Measurements from ENCODE around the gene VSX1.

VSX1 gene

DNA sequence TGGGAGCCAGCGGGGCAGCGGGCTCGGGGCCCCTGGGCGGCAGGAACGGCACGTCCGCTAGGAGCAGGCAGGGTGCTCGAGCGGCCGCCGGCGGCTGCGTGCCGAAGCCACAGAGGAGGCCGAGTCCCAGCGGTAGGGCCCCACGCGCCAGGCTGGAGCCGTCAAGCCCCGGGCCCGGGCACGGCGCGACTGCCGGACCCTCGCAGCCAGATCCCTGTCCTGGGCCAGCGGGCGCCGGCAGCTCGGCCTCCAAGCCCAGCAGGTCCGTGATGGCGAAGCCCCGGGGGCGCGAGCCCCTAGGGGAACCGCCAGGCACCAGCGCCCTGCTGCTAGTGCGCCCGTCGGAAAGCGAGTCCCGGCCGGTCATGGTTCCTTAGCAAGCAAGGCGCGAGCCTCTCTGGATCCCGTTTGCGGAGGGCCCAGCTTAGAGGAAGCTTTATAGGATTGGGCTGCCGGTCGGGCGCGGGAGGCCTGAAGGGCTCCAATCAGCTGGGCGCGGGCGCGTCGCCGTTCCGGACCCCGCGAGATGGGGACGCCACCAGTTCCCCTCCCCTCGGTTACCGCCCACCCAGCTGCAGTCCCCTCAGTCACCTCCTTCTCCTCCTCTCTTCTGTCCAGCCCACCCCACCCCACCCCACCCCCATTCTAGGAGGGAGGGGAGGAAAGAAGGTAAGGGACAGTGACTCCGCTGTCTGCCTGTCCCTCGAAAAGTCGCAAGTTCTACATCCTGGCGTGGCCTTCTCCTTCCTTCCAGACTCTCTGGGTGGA is at the start of gene VSX1:
TSS of gene VSX1 (minus strand) at position 412 of the 768 bp plus-strand sequence. CDS start at position 367, 45 bp downstream.
- DNase-seq (ENCODE audit: low read depth in 2 of 3, low spot score in 1 of 3) = no peak

- no peak for DNase-seq (ENCODE audit: low read depth in 2 of 3, low spot score in 1 of 3)
Observed at GRCh38 chr20:25129908-25130307, 48.0 kb upstream of the VSX1 start.

DNA sequence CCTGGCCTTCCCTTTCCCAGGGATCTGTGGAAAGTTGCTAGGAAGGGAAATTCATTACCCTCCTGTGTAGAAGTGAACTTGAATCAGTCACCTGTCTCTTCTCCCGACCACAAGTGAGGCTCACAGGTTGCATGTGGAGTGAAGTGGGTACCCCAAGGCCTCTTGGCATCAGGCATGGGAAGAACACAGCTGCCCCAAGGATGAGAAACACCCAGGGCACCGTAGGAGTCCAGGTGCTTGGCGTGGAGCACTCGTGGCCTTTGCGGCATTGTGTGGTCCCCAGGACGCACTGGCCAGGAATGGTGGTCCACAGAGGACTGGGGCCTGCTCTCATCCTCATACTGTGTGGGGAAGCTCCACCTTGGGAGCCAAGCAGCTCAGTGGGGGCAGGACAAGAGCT is 47.5 kb upstream of the VSX1 start:
- no peak for DNase-seq (ENCODE audit: low read depth in 2 of 3, low spot score in 1 of 3)

DNA sequence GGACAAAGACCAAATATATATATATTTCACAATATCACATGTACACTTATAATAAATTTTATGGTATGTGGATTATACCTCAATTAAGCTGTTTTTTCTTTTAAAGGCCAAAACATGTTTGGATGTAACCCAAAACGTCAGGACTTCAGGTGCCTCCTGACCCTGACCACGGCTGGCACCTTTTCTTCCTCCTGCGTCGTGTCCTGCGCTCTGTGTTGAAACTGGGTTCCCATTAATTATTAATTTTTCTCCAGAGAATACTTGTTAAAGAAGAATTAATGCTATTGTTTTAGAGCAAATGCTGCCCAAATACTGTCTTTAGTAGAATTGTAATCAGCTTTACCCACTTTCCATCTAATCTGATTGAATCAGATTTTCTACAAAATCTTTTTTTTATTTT is 46.7 kb upstream of the VSX1 start:
- DNase-seq (ENCODE audit: low read depth in 2 of 3, low spot score in 1 of 3) = no peak

DNA sequence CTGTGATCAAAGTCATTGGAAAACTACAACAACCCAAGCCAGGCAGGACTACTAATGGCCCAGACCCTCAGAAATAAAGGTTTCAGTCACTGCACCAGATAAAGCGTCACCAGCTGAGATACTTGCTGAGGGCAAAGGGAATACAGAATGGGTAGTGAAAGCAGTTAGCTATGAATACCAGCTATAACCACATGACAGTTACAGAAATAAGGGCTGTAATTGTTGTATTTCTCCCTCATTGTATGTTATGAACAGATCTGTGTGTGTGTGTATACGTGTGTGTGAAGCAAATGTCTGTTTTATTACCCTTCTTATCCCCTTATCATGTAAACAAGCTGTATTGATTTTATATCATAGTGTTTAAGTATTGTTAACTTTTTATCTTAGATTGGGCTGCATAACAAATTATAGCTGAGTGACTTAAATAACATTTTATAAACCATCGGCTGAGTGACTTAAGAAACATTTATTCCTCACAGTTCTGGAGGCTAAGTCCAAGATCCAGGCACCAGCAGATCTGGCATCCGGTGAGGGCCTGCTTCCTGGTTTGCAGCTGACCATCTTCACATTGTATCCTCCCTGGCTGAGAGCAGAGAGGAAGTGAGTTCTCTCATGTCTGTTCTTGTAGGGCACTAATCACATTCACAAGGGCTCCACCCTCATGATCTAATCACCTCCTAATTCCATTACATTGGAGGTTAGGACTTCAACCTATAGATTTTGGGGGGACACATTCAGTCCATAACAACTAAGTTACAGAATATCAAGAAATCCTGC is 46.0 kb upstream of the VSX1 start:
- no peak for DNase-seq (ENCODE audit: low read depth in 2 of 3, low spot score in 1 of 3)

- no peak for DNase-seq (ENCODE audit: low read depth in 2 of 3, low spot score in 1 of 3)
Observed at GRCh38 chr20:25126204-25127029, 44.5 kb upstream of the VSX1 start.

DNA sequence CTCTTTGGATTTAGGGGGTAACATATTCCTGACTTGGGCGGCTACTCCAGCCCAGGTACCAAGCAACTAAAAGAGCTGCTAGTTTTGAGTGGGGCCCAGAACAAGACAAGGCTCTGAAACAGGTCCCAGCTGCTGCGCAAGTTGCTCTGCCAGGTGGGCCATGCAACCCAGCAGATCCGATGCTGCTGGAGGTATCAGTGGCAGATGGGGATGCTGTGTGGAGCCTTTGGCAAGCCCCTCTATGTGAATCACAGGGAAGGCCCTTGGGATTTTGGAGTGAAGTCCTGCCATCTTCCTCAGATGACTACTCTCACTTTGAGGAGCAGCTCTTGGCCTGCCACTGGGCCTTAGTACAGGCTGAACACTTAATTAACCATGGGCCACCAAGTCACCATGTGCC is 43.7 kb upstream of the VSX1 start:
- no peak for DNase-seq (ENCODE audit: low read depth in 2 of 3, low spot score in 1 of 3)

DNA sequence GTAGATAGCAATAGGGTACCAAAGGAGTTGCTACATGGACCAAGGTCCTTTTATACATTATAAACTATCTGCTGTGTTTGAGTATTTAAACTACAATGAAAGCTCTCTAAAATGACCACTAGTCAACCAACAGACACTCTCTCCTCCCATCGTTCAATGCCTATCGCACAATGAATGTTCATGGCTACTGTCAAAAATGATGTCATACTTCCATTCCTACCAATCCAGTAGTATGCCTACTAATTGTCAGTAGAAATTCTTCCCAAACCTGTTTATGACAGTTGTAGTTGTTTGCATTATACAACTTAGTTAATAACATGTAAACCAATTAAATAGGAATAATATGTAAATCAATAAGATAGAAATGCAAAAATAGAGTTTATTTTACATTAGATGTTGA is 39.0 kb upstream of the VSX1 start:
- no peak for DNase-seq (ENCODE audit: low read depth in 2 of 3, low spot score in 1 of 3)

- no peak for DNase-seq (ENCODE audit: low read depth in 2 of 3, low spot score in 1 of 3)
Observed at GRCh38 chr20:25120457-25120856, 38.5 kb upstream of the VSX1 start.

- DNase-seq (ENCODE audit: low read depth in 2 of 3, low spot score in 1 of 3) = no peak
Observed at GRCh38 chr20:25118529-25118928, 36.6 kb upstream of the VSX1 start.

- no peak for DNase-seq (ENCODE audit: low read depth in 2 of 3, low spot score in 1 of 3)
Observed at GRCh38 chr20:25117990-25118389, 36.0 kb upstream of the VSX1 start.

- DNase-seq (ENCODE audit: low read depth in 2 of 3, low spot score in 1 of 3) = no peak
Observed at GRCh38 chr20:25116739-25117458, 35.0 kb upstream of the VSX1 start.

DNA sequence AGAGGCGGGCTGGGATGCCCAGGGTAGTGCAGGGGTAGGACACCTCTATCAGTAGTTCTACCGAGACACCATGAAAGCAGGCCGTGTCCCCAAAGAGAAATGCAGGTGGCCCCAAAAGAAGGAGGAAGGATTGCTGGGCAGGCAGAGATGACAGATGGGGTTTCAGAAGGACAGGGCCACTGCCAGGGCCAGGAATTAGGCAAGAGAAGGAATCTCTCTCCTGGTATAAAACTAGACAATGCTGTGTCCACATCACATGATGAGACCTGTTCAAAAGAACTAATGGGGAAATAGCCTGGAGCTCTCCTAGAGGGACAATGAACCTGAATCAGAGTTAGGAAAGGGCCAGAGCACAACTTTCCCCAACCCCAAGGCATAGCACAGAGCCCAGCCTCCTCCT is 21.6 kb upstream of the VSX1 start:
- DNase-seq (ENCODE audit: low read depth in 2 of 3, low spot score in 1 of 3) = no peak

GRCh38 chr20:25100914-25101313 is 19.0 kb upstream of the VSX1 start:
- no peak for DNase-seq (ENCODE audit: low read depth in 2 of 3, low spot score in 1 of 3)

DNA sequence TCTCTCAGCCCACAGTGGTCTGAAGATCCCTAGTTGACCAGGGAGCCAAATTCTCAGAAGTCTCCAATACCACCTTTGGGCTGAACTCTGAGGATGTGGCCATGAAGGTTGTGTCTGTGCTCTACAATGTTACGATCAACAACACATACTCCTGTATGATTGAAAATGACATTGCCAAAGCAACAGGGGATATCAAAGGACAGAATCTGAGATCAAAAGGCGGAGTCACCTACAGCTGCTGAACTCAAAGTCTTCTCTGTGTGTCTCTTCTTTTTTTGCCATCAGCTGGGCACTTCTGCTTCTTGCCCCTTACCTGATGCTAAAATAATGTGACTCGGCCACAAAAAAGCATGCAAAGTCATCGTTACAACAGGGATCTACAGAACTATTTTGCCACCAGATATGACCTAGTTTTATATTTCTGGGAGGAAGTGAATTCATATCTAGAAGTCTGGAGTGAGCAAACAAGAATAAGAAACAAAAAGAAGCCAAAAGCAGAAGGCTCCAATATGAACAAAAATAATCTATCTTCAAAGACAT is 17.7 kb upstream of the VSX1 start:
- no peak for DNase-seq (ENCODE audit: low read depth in 2 of 3, low spot score in 1 of 3)

DNA sequence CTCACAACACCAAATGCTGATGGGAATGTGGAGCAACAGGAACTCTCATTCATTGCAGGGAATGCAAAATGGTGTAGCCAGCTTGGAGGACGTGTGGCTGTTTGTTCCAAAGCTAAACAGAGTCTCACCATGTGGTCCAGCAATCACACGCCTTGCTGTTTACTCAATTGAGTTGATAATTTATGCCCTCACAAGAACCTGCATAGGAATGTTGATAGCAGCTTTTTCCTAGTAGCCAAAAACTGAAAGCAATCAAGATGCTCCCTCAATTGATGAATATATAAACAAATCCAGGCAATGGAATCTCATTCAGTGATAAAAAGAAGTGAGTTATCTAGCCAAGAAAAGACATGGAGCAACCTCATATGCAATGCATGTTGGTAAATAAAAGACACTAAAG is 15.6 kb upstream of the VSX1 start:
- DNase-seq (ENCODE audit: low read depth in 2 of 3, low spot score in 1 of 3) = no peak

DNA sequence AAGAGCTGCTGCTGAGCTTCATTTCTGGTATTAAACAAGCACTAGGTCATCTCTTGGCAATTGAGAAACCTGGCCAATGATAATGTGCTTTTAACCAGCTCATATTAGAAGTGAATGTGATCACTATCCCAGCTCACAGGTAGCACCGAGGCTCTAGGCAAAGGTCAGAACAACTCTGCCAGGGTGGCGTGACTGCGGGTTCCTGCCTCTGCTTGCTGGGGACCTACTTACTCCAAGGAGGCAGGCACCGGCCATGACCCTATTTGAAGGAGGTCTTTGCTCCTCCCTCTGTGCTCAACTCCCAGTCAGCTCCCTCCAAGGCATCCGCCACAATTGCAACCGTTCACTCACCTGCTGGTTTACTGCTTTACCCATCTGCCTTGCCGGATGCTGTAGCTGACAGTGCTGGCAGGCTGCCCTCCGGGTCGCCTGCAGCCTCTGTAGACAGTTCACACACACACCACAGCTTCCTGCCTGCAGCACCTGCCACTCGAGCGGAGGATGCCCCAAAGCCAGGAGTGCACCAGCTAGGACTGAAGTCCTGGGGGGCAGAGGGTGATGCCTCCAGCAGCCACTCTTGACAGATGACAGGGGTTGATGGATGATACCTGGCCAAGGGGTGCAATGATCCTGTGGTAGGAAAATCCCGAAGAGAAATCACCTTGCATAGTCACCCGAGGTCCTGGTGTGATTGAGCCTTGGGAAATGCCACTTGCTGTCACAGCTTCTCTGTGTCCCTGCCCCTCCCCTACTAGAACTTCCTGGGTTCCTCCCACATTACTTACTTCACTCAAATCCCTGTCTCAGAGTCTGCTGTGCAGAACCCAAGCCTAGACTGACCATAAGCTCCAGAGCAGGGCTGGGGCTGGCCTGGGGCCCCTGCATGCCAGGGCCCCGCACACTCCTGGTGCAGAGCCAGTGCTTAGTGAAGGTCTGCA is 8.8 kb upstream of the VSX1 start:
- DNase-seq (ENCODE audit: low read depth in 2 of 3, low spot score in 1 of 3) = peak in 2 of 3 donors; percentile 27 to 37

- no peak for DNase-seq (ENCODE audit: low read depth in 2 of 3, low spot score in 1 of 3)
Observed at GRCh38 chr20:25089662-25090061, 7.7 kb upstream of the VSX1 start.

DNA sequence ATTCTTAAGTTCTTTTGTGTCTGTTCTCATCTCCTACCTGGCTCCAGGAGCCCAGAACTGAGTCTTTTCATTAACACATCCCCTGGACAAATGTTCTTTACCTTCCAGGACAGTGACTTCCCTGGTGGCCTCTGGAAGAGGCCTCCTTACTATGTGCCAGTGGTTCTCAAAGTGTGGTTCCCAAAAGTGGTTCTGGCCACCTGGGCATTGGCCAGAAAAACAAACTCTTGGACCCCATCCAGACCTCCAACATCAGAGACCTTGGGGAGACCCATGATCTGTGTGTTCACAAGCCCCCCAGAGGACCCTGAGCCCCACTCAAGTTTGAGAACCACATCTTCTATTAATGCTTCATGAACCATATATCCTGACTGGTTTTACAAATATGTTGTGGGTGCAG is 7.2 kb upstream of the VSX1 start:
- no peak for DNase-seq (ENCODE audit: low read depth in 2 of 3, low spot score in 1 of 3)

GRCh38 chr20:25088267-25088666 is 6.3 kb upstream of the VSX1 start:
- DNase-seq (ENCODE audit: low read depth in 2 of 3, low spot score in 1 of 3) = no peak

All from stimulated activated CD4-positive, alpha-beta T cell treated with anti-CD3 and anti-CD28 coated beads, Interleukin-12 subunit alpha, Interleukin-12 subunit beta, amount 100 ng/mL, for 48 hours (primary cell).